ENCODE measurements around the gene STAU1. TPM values are rescaled to one million over a fixed set of nuclear protein-coding genes. Genes with fewer than 3 reads are reported as not detected.

The STAU1 gene
- total and polyA plus RNA-seq, 4 donors = 29.3 to 84.9 (median 56.3) TPM

DNA sequence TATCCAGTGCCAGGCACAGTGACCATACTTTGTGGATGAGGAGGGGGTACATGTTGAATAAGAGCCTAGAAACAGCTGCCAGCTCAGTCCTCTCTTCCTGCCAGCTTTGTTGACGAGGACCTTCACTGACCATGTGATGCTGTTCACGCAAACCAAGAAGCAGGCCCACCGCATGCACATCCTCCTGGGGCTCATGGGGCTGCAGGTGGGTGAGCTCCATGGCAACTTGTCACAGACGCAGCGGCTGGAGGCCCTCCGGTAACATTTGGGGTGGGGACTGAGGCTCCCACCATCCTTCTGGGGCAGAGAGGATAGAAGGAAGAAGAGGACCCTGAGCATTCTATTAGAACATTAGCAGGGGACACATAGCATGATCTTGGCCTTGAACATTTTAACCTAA, 46.7 kb upstream of the STAU1 start:
- ATAC-seq (ENCODE audit: insufficient read depth, low FRiP score) (no peak), DNase-seq (no peak)
- H3K27ac ChIP-seq (ENCODE audit: low read depth in 1 of 2, low read length in 1 of 2) = no peak overlapping the region
- H3K36me3 ChIP-seq (ENCODE audit: control insufficient read depth in 4 of 4, insufficient read depth in 4 of 4, low read length in 4 of 4) = peaks cover 46 to 73% (median 58%) of the 10 kb centered on the region in 4 donors
- WGBS, 2 donors = 96 to 97% methylated on average over 6 of the region's 6 CpGs
- TF ChIP-seq, protein P1, sequence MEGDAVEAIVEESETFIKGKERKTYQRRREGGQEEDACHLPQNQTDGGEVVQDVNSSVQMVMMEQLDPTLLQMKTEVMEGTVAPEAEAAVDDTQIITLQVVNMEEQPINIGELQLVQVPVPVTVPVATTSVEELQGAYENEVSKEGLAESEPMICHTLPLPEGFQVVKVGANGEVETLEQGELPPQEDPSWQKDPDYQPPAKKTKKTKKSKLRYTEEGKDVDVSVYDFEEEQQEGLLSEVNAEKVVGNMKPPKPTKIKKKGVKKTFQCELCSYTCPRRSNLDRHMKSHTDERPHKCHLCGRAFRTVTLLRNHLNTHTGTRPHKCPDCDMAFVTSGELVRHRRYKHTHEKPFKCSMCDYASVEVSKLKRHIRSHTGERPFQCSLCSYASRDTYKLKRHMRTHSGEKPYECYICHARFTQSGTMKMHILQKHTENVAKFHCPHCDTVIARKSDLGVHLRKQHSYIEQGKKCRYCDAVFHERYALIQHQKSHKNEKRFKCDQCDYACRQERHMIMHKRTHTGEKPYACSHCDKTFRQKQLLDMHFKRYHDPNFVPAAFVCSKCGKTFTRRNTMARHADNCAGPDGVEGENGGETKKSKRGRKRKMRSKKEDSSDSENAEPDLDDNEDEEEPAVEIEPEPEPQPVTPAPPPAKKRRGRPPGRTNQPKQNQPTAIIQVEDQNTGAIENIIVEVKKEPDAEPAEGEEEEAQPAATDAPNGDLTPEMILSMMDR (IDR thresholded peaks at IDR 0.05; ENCODE audit: control extremely low read depth, extremely low read depth) = no peak
- H3K9me3 ChIP-seq (ENCODE audit: control insufficient read depth in 4 of 4, insufficient read depth in 3 of 4, low read length in 3 of 4) = no peaks in the 10 kb centered on the region
- H3K27me3 ChIP-seq (ENCODE audit: control insufficient read depth in 3 of 3, insufficient read depth in 3 of 3, low read length in 2 of 3) = no peaks in the 10 kb centered on the region
- no peak overlapping the region for H3K9ac ChIP-seq (ENCODE audit: insufficient read depth in 1 of 2, low read length in 2 of 2)
- no peak overlapping the region for H3K4me3 ChIP-seq
- no peaks in the 10 kb centered on the region for H3K4me1 ChIP-seq (ENCODE audit: control insufficient read depth in 5 of 5, insufficient read depth in 5 of 5, low read length in 5 of 5)

DNA sequence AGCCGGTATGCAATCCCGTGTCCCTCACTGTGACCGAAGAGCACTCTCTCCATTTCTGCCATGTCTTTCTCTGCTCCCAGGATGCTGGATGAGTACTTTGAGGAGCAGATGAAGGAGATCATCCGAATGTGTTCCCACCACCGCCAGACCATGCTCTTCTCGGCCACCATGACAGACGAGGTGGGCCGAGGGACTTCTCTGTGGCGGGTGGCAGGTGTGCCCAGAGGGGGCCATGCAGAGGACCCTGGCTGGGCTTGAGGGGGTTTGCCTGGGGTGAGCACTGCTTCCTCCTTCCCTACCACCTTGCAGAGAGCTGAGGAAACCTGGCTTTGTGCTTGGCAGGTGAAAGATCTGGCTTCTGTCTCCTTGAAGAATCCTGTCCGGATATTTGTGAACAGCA, 45.1 kb upstream of the STAU1 start:
- DNase-seq = no peak
- no peak for ATAC-seq (ENCODE audit: insufficient read depth, low FRiP score)
- H3K9ac ChIP-seq (ENCODE audit: insufficient read depth in 1 of 2, low read length in 2 of 2) = no peak overlapping the region
- no peaks in the 10 kb centered on the region for H3K27me3 ChIP-seq (ENCODE audit: control insufficient read depth in 3 of 3, insufficient read depth in 3 of 3, low read length in 2 of 3)
- no peak overlapping the region for H3K4me3 ChIP-seq
- peaks cover 36 to 66% (median 50%) of the 10 kb centered on the region in 4 donors for H3K36me3 ChIP-seq (ENCODE audit: control insufficient read depth in 4 of 4, insufficient read depth in 4 of 4, low read length in 4 of 4)
- no peak overlapping the region for H3K27ac ChIP-seq (ENCODE audit: low read depth in 1 of 2, low read length in 1 of 2)
- H3K4me1 ChIP-seq (ENCODE audit: control insufficient read depth in 5 of 5, insufficient read depth in 5 of 5, low read length in 5 of 5) = no peaks in the 10 kb centered on the region
- TF ChIP-seq, protein P1 (IDR thresholded peaks at IDR 0.05; ENCODE audit: control extremely low read depth, extremely low read depth) = no peak
- WGBS, 2 donors = 95 to 99% methylated on average over 10 of the region's 10 CpGs
- no peaks in the 10 kb centered on the region for H3K9me3 ChIP-seq (ENCODE audit: control insufficient read depth in 4 of 4, insufficient read depth in 3 of 4, low read length in 3 of 4)

DNA sequence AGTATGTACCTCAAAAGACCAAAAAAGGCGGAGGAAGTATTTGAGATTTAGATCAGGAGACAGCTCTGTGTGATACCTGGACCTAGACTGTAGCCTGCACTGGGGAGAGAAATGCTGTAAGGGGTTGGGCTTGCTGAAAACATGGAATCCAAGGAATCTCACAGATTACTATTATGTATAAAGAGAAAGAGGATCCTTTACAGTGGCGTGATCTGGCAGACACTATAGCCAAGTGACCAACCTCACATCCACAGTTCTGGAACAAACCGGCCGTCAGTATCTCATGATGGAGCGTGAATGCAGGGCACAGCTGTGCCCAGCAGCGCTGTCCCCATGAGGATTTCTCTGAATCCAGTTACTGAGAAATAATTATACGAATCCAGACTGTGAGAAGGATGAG, 43.3 kb upstream of the STAU1 start:
- TF ChIP-seq, protein P1 (IDR thresholded peaks at IDR 0.05; ENCODE audit: control extremely low read depth, extremely low read depth) = no peak
- no peak overlapping the region for H3K4me3 ChIP-seq
- H3K4me1 ChIP-seq (ENCODE audit: control insufficient read depth in 5 of 5, insufficient read depth in 5 of 5, low read length in 5 of 5) = no peaks in the 10 kb centered on the region
- H3K36me3 ChIP-seq (ENCODE audit: control insufficient read depth in 4 of 4, insufficient read depth in 4 of 4, low read length in 4 of 4) = peaks cover 25 to 59% (median 40%) of the 10 kb centered on the region in 4 donors
- DNase-seq (no peak), ATAC-seq (ENCODE audit: insufficient read depth, low FRiP score) (no peak)
- WGBS, 2 donors = 69 to 98% methylated on average over 7 of the region's 7 CpGs
- no peak overlapping the region for H3K27ac ChIP-seq (ENCODE audit: low read depth in 1 of 2, low read length in 1 of 2)
- H3K27me3 ChIP-seq (ENCODE audit: control insufficient read depth in 3 of 3, insufficient read depth in 3 of 3, low read length in 2 of 3) = no peaks in the 10 kb centered on the region
- no peaks in the 10 kb centered on the region for H3K9me3 ChIP-seq (ENCODE audit: control insufficient read depth in 4 of 4, insufficient read depth in 3 of 4, low read length in 3 of 4)
- H3K9ac ChIP-seq (ENCODE audit: insufficient read depth in 1 of 2, low read length in 2 of 2) = no peak overlapping the region

DNA sequence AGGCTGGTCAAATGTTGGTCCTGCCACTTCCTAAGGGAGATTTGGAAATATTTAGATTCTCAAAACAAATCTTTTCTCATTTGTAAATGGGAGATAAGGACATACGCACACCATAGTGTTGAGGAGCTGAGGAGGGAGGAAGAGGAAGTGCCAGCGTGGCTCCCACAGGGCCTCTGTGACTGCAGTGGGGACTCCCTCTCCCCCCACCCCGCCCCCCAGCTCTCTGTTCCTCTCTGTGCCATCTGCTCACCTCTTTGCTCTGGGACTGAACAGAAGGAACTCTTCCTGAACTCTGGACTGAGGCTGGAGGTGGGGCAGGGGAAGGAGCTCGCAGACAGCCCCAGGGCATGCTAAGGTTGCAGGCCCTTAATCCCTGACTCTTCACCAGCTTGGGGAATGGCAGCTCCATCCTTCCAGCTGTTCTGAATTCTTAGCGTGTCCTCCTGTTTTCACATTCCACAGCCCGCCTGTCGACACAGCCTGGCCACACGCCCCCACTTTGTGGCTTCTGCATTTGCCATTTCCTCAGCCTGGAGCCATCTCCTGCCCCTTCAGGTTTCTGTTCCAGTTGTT, 42.5 kb upstream of the STAU1 start:
- no peak for DNase-seq
- H3K4me3 ChIP-seq = no peak overlapping the region
- TF ChIP-seq, protein P1 (IDR thresholded peaks at IDR 0.05; ENCODE audit: control extremely low read depth, extremely low read depth) = no peak
- no peaks in the 10 kb centered on the region for H3K9me3 ChIP-seq (ENCODE audit: control insufficient read depth in 4 of 4, insufficient read depth in 3 of 4, low read length in 3 of 4)
- WGBS, 2 donors = 26 to 71% methylated on average over 7 to 8 of the region's 8 CpGs
- no peak for ATAC-seq (ENCODE audit: insufficient read depth, low FRiP score)
- no peak overlapping the region for H3K27ac ChIP-seq (ENCODE audit: low read depth in 1 of 2, low read length in 1 of 2)
- peaks cover 26 to 60% (median 39%) of the 10 kb centered on the region in 4 donors for H3K36me3 ChIP-seq (ENCODE audit: control insufficient read depth in 4 of 4, insufficient read depth in 4 of 4, low read length in 4 of 4)
- H3K27me3 ChIP-seq (ENCODE audit: control insufficient read depth in 3 of 3, insufficient read depth in 3 of 3, low read length in 2 of 3) = no peaks in the 10 kb centered on the region
- H3K4me1 ChIP-seq (ENCODE audit: control insufficient read depth in 5 of 5, insufficient read depth in 5 of 5, low read length in 5 of 5) = no peaks in the 10 kb centered on the region
- H3K9ac ChIP-seq (ENCODE audit: insufficient read depth in 1 of 2, low read length in 2 of 2) = no peak overlapping the region

All from lung (tissue), 12 donors.